HCT116 (cell line): ENCODE data around the gene RBBP9.

Experiments
- CEBPB ChIP-seq: IDR thresholded peaks from 2 replicates; pipeline ENCODE4 v1.6.1; 2012; ENCODE audit warnings: low read depth
- EZH2 ChIP-seq: fragments of 200-600 bp; sonication (generic); IDR thresholded peaks from 2 replicates; pipeline ENCODE4 v1.6.1; 2017; ENCODE audit warnings: antibody characterized with exemption, mixed run types
- POLR2A ChIP-seq: IDR thresholded peaks from 2 replicates; pipeline ENCODE4 v1.7.0; 2011; ENCODE audit warnings: borderline replicate concordance; ENCODE audit not compliant: insufficient read depth, insufficient read length; ENCODE audit errors: extremely low read depth
- POLR2AphosphoS5 ChIP-seq: IDR thresholded peaks from 2 replicates; pipeline ENCODE4 v1.6.1; 2011; ENCODE audit warnings: mild to moderate bottlenecking, low read depth, low read length, moderate library complexity
- RAD21 ChIP-seq: IDR thresholded peaks from 2 replicates; pipeline ENCODE4 v1.6.1; 2012; ENCODE audit warnings: low read depth, mild to moderate bottlenecking
- TCF7L2 ChIP-seq: IDR thresholded peaks from 2 replicates; pipeline ENCODE4 v1.7.0; 2011; ENCODE audit warnings: borderline replicate concordance, inconsistent platforms; ENCODE audit not compliant: insufficient read depth, insufficient read length; ENCODE audit errors: extremely low read depth
- ZBTB33 ChIP-seq: IDR thresholded peaks from 2 replicates; pipeline ENCODE4 v1.6.1; 2011; ENCODE audit warnings: mild to moderate bottlenecking, low read length, moderate library complexity; ENCODE audit not compliant: insufficient replicate concordance; ENCODE audit errors: extremely low read depth
- ZNF274 ChIP-seq: fragments of 200-500 bp; sonication (Bioruptor generic); IDR thresholded peaks from 2 replicates; pipeline ENCODE4 v1.6.1; 2014; ENCODE audit warnings: mild to moderate bottlenecking, low read depth, low read length, inconsistent platforms
- TF ChIP-seq, protein P1 (sequence below): IDR thresholded peaks from 2 replicates; pipeline ENCODE4 v1.6.1; 2012; ENCODE audit warnings: low read depth
- TF ChIP-seq, protein P2 (sequence below), 3 experiments: fragments of 200-600 bp in 1 of 3; sonication (generic) in 1 of 3; IDR thresholded peaks in 2 of 3; conservative IDR thresholded peaks in 1 of 3; 2 replicates each; pipeline ENCODE4 v1.5.1; 2012 to 2017; ENCODE audit warnings: low read depth in 2 of 3, low read length in 2 of 3, antibody characterized with exemption in 1 of 3, borderline replicate concordance in 1 of 3, control low read depth in 1 of 3, mild to moderate bottlenecking in 1 of 3, mixed read lengths in 1 of 3, mixed run types in 1 of 3, moderate library complexity in 1 of 3; ENCODE audit not compliant: insufficient read depth in 1 of 3
- TF ChIP-seq, protein P3 (sequence below): IDR thresholded peaks from 2 replicates; pipeline ENCODE4 v1.6.1; 2012
- TF ChIP-seq, protein P4 (sequence below): IDR thresholded peaks from 2 replicates; pipeline ENCODE4 v1.6.1; 2012

- TF ChIP-seq POLR2AphosphoS5, result no peak
- TF ChIP-seq, protein P1, sequence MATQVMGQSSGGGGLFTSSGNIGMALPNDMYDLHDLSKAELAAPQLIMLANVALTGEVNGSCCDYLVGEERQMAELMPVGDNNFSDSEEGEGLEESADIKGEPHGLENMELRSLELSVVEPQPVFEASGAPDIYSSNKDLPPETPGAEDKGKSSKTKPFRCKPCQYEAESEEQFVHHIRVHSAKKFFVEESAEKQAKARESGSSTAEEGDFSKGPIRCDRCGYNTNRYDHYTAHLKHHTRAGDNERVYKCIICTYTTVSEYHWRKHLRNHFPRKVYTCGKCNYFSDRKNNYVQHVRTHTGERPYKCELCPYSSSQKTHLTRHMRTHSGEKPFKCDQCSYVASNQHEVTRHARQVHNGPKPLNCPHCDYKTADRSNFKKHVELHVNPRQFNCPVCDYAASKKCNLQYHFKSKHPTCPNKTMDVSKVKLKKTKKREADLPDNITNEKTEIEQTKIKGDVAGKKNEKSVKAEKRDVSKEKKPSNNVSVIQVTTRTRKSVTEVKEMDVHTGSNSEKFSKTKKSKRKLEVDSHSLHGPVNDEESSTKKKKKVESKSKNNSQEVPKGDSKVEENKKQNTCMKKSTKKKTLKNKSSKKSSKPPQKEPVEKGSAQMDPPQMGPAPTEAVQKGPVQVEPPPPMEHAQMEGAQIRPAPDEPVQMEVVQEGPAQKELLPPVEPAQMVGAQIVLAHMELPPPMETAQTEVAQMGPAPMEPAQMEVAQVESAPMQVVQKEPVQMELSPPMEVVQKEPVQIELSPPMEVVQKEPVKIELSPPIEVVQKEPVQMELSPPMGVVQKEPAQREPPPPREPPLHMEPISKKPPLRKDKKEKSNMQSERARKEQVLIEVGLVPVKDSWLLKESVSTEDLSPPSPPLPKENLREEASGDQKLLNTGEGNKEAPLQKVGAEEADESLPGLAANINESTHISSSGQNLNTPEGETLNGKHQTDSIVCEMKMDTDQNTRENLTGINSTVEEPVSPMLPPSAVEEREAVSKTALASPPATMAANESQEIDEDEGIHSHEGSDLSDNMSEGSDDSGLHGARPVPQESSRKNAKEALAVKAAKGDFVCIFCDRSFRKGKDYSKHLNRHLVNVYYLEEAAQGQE, result no peak
- no peak for TF ChIP-seq POLR2A
- TF ChIP-seq RAD21, result no peak
- TF ChIP-seq, protein P2, sequence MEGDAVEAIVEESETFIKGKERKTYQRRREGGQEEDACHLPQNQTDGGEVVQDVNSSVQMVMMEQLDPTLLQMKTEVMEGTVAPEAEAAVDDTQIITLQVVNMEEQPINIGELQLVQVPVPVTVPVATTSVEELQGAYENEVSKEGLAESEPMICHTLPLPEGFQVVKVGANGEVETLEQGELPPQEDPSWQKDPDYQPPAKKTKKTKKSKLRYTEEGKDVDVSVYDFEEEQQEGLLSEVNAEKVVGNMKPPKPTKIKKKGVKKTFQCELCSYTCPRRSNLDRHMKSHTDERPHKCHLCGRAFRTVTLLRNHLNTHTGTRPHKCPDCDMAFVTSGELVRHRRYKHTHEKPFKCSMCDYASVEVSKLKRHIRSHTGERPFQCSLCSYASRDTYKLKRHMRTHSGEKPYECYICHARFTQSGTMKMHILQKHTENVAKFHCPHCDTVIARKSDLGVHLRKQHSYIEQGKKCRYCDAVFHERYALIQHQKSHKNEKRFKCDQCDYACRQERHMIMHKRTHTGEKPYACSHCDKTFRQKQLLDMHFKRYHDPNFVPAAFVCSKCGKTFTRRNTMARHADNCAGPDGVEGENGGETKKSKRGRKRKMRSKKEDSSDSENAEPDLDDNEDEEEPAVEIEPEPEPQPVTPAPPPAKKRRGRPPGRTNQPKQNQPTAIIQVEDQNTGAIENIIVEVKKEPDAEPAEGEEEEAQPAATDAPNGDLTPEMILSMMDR (IDR thresholded peaks at IDR 0.05 in 2 of 3, conservative IDR thresholded peaks at IDR 0.05 in 1 of 3; ENCODE audit: borderline replicate concordance in 1 of 3, insufficient read depth in 1 of 3, low read depth in 2 of 3, low read length in 2 of 3), result no peak
- TF ChIP-seq ZNF274, result no peak
- no peak for TF ChIP-seq EZH2
- TF ChIP-seq ZBTB33, result no peak
- TF ChIP-seq, protein P3, sequence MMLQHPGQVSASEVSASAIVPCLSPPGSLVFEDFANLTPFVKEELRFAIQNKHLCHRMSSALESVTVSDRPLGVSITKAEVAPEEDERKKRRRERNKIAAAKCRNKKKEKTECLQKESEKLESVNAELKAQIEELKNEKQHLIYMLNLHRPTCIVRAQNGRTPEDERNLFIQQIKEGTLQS, result no peak
- no peak for TF ChIP-seq CEBPB
- TF ChIP-seq TCF7L2, result no peak
- TF ChIP-seq, protein P4, sequence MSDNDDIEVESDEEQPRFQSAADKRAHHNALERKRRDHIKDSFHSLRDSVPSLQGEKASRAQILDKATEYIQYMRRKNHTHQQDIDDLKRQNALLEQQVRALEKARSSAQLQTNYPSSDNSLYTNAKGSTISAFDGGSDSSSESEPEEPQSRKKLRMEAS, result no peak
These were observed 32.0 kb upstream of the RBBP9 start for GRCh38 chr20:18529041-18529440.
